Activated T-cell treated with anti-CD3 and anti-CD28 coated beads, Interleukin-2, amount 50 U/mL, for 72 hours (primary cell): ENCODE results near the gene CBFA2T3. TPM values are rescaled to one million over a fixed set of nuclear protein-coding genes. Genes with fewer than 3 reads are reported as not detected.

Experiments used
- ATAC-seq, 2 donors: fragments of 150-1000 bp; cut with Tn5 transposase; replicated peaks in 1 of 2; 2 replicates each; pipeline ENCODE4 v1.10.0; 2021; ENCODE audit warnings: moderate library complexity in 2 of 2, mild to moderate bottlenecking in 1 of 2
- DNase-seq, 2 donors: peaks; one replicate each; pipeline ENCODE4 v3.0.0; 2021 to 2022; ENCODE audit warnings: mixed read lengths in 1 of 2
- H3K27ac Mint-ChIP-seq: one replicate; pipeline ENCODE4 v1.8.0; 2022; ENCODE audit warnings: mild to moderate bottlenecking, moderate library complexity, mixed read lengths
- H3K27me3 Mint-ChIP-seq: one replicate; pipeline ENCODE4 v1.8.0; 2022; ENCODE audit warnings: low read depth, mixed read lengths
- H3K36me3 Mint-ChIP-seq, 2 donors: one replicate each; pipeline ENCODE4 v1.8.0; 2022; ENCODE audit warnings: mixed read lengths in 2 of 2, mild to moderate bottlenecking in 1 of 2; ENCODE audit not compliant: insufficient read depth in 2 of 2
- H3K4me1 Mint-ChIP-seq: one replicate; pipeline ENCODE4 v1.8.0; 2022; ENCODE audit warnings: low read depth, mixed read lengths
- H3K4me3 Mint-ChIP-seq, 2 donors: one replicate each; pipeline ENCODE4 v1.8.0; 2022; ENCODE audit warnings: mild to moderate bottlenecking in 2 of 2, mixed read lengths in 2 of 2, moderate library complexity in 2 of 2
- H3K9me3 Mint-ChIP-seq, 2 donors: one replicate each; pipeline ENCODE4 v1.8.0; 2022; ENCODE audit warnings: mixed read lengths in 2 of 2
- total RNA-seq, 2 donors: library from RNA; stranded (reverse); gene quantifications; one replicate each; pipeline ENCODE4 v1.2.3, GENCODE V29; 2022

CBFA2T3 gene
- total RNA-seq, 2 donors from 2014 or later = 1.2 to 1.7 TPM

DNA sequence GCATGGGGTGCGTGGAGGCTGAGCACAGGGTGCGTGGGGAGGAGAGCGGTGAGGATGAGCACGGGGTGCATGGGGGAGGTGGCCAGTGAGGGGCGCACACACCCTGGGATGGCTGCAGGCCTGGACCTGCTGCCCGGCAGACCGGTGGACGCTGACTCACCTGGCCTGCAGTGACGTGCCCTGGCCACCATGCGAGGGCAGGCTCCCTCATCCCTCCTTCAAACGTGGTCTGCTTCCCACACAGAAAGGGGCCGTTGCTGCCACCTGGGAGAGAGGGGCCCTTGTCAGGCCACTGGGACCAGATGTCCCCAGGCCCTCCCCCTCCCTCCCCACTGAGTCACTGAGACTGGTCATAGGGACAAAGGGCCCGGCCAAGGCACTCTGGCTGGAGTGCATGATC is 145.2 kb downstream of the CBFA2T3 start:
- Mint-ChIP-seq H3K4me3 (no peak overlapping the region), H3K4me1 (no peaks in the 10 kb centered on the region), H3K27ac (no peak overlapping the region), H3K9me3 (no peaks in the 10 kb centered on the region), H3K27me3 (no peaks in the 10 kb centered on the region), H3K36me3 (no peaks in the 10 kb centered on the region)
- ATAC-seq (no peak), DNase-seq (no peak)

GRCh38 chr16:88830783-88831182 is 146.2 kb downstream of the CBFA2T3 start:
- H3K27ac Mint-ChIP-seq = no peak overlapping the region
- H3K4me3 Mint-ChIP-seq = no peak overlapping the region
- no peaks in the 10 kb centered on the region for H3K27me3 Mint-ChIP-seq
- H3K4me1 Mint-ChIP-seq = no peaks in the 10 kb centered on the region
- DNase-seq (no peak), ATAC-seq (no peak)
- H3K36me3 Mint-ChIP-seq = no peaks in the 10 kb centered on the region
- H3K9me3 Mint-ChIP-seq = no peaks in the 10 kb centered on the region

GRCh38 chr16:88830258-88830657 is 146.7 kb downstream of the CBFA2T3 start:
- ATAC-seq (no peak), DNase-seq (no peak)
- Mint-ChIP-seq H3K36me3 (no peaks in the 10 kb centered on the region), H3K27me3 (no peaks in the 10 kb centered on the region), H3K27ac (no peak overlapping the region), H3K4me1 (no peaks in the 10 kb centered on the region), H3K4me3 (no peak overlapping the region), H3K9me3 (no peaks in the 10 kb centered on the region)

- DNase-seq (no peak), ATAC-seq (no peak)
- Mint-ChIP-seq H3K9me3 (no peaks in the 10 kb centered on the region), H3K4me1 (no peaks in the 10 kb centered on the region), H3K4me3 (no peak overlapping the region), H3K27ac (no peak overlapping the region), H3K27me3 (no peaks in the 10 kb centered on the region), H3K36me3 (no peaks in the 10 kb centered on the region)
Measured at GRCh38 chr16:88828711-88829110, 148.3 kb downstream of the CBFA2T3 start.

DNA sequence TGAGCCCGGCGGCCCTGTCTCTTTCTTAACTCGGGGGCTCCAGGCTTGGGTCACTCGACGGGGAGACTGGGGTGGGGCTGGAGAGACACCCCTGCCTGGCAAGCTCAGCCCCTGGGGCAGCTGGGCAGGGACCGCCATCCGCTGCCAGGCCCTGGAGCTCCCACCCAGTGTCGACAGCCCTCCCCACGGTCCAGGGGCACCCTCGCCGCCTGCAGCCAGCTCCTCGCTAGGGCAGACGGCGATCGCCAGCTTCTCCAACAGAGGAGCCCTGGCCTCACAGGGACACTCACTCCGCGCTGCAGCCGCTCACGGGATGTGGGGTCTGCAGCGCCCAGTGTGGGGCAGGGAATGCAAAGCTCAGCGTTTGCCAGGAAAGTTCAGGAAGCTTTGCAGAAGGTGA is 149.3 kb downstream of the CBFA2T3 start:
- no peak for ATAC-seq
- DNase-seq = no peak
- Mint-ChIP-seq H3K4me3 (no peak overlapping the region), H3K27me3 (no peaks in the 10 kb centered on the region), H3K36me3 (no peaks in the 10 kb centered on the region), H3K4me1 (no peaks in the 10 kb centered on the region), H3K27ac (no peak overlapping the region), H3K9me3 (no peaks in the 10 kb centered on the region)

- H3K4me1 Mint-ChIP-seq = no peaks in the 10 kb centered on the region
- no peak overlapping the region for H3K4me3 Mint-ChIP-seq
- no peak for DNase-seq
- H3K9me3 Mint-ChIP-seq = no peaks in the 10 kb centered on the region
- no peak for ATAC-seq
- no peak overlapping the region for H3K27ac Mint-ChIP-seq
- no peaks in the 10 kb centered on the region for H3K27me3 Mint-ChIP-seq
- no peaks in the 10 kb centered on the region for H3K36me3 Mint-ChIP-seq
Measured at GRCh38 chr16:88826070-88826840, 150.8 kb downstream of the CBFA2T3 start.

GRCh38 chr16:88825146-88825545 is 151.9 kb downstream of the CBFA2T3 start:
- ATAC-seq = no peak
- no peaks in the 10 kb centered on the region for H3K36me3 Mint-ChIP-seq

More at GRCh38 chr16:88825146-88825545, 151.9 kb downstream of the CBFA2T3 start:
- H3K9me3 Mint-ChIP-seq = no peaks in the 10 kb centered on the region
- H3K4me1 Mint-ChIP-seq = no peaks in the 10 kb centered on the region
- H3K27me3 Mint-ChIP-seq = no peaks in the 10 kb centered on the region
- H3K4me3 Mint-ChIP-seq = no peak overlapping the region
- no peak overlapping the region for H3K27ac Mint-ChIP-seq
- no peak for DNase-seq

Other genes starting within 250 kb of the CBFA2T3 start
- 100 to 1,000 TPM in 1 of 2 donors, 10 to 100 TPM in 1; 94.1 to 141 TPM for gene PIEZO1, start 192.0 kb downstream of the CBFA2T3 start, total RNA-seq
- gene CDT1, start 173.4 kb downstream of the CBFA2T3 start, total RNA-seq = 100 to 1,000 TPM; 167 to 172 TPM
- gene APRT, start 165.3 kb downstream of the CBFA2T3 start, total RNA-seq = 100 to 1,000 TPM; 116 to 139 TPM
- gene GALNS, start 120.3 kb downstream of the CBFA2T3 start, total RNA-seq = 10 to 100 TPM; 26.1 to 31.7 TPM
- gene TRAPPC2L, start 120.1 kb downstream of the CBFA2T3 start, total RNA-seq = 10 to 100 TPM; 32.0 to 35.2 TPM
- not detected for gene PABPN1L, start 110.5 kb downstream of the CBFA2T3 start, total RNA-seq
- gene ACSF3, start 116.6 kb upstream of the CBFA2T3 start, total RNA-seq = 10 to 100 TPM; 50.6 to 66.7 TPM
- gene CDH15, start 194.5 kb upstream of the CBFA2T3 start, total RNA-seq = not detected
- gene SLC22A31, start 223.3 kb upstream of the CBFA2T3 start, total RNA-seq = 1 to 10 TPM; 1.3 to 1.6 TPM
- 10 to 100 TPM in 1 of 2 donors, 1 to 10 TPM in 1; 7.2 to 10.9 TPM for gene ZNF778, start 240.5 kb upstream of the CBFA2T3 start, total RNA-seq